HCT116 (cell line): ENCODE results near the gene S100A13. TPM values are rescaled to one million over a fixed set of nuclear protein-coding genes. Genes with fewer than 3 reads are reported as not detected.

Experiments used
- CBX3 ChIP-seq: IDR thresholded peaks from 2 replicates; pipeline ENCODE4 v1.6.1; 2012; ENCODE audit warnings: low read depth
- EZH2 ChIP-seq: fragments of 200-600 bp; sonication (generic); IDR thresholded peaks from 2 replicates; pipeline ENCODE4 v1.6.1; 2017; ENCODE audit warnings: antibody characterized with exemption, mixed run types
- FOSL1 ChIP-seq: IDR thresholded peaks from 2 replicates; pipeline ENCODE4 v1.6.1; 2012; ENCODE audit warnings: low read depth
- POLR2A ChIP-seq: IDR thresholded peaks from 2 replicates; pipeline ENCODE4 v1.7.0; 2011; ENCODE audit warnings: borderline replicate concordance; ENCODE audit not compliant: insufficient read depth, insufficient read length; ENCODE audit errors: extremely low read depth
- RAD21 ChIP-seq: IDR thresholded peaks from 2 replicates; pipeline ENCODE4 v1.6.1; 2012; ENCODE audit warnings: low read depth, mild to moderate bottlenecking
- SIN3A ChIP-seq: IDR thresholded peaks from 2 replicates; pipeline ENCODE4 v1.6.1; 2012; ENCODE audit warnings: low read depth
- SP1 ChIP-seq: IDR thresholded peaks from 2 replicates; pipeline ENCODE4 v1.6.1; 2012; ENCODE audit warnings: low read depth
- ZFX ChIP-seq: fragments of 450-650 bp; IDR thresholded peaks from 2 replicates; pipeline ENCODE4 v1.6.1; 2017
- ZNF274 ChIP-seq: fragments of 200-500 bp; sonication (Bioruptor generic); IDR thresholded peaks from 2 replicates; pipeline ENCODE4 v1.6.1; 2014; ENCODE audit warnings: mild to moderate bottlenecking, low read depth, low read length, inconsistent platforms
- total RNA-seq: library from RNA; stranded (reverse); gene quantifications from one replicate; pipeline ENCODE4 v1.2.1, GENCODE V29; 2021; ENCODE audit not compliant: unreplicated experiment
- TF ChIP-seq, protein P1 (sequence below): IDR thresholded peaks from 2 replicates; pipeline ENCODE4 v1.6.1; 2012; ENCODE audit warnings: low read depth
- TF ChIP-seq, protein P2 (sequence below): IDR thresholded peaks from 2 replicates; pipeline ENCODE4 v1.6.1; 2012
- TF ChIP-seq, protein P3 (sequence below): IDR thresholded peaks from 2 replicates; pipeline ENCODE4 v1.6.1; 2011; ENCODE audit warnings: mild to moderate bottlenecking, low read length, moderate library complexity; ENCODE audit not compliant: insufficient replicate concordance; ENCODE audit errors: extremely low read depth
- TF ChIP-seq, protein P4 (sequence below): IDR thresholded peaks from 2 replicates; pipeline ENCODE4 v1.6.1; 2012

Gene S100A13
- total RNA-seq, 1 experiment from 2014 or later: 143 TPM

DNA sequence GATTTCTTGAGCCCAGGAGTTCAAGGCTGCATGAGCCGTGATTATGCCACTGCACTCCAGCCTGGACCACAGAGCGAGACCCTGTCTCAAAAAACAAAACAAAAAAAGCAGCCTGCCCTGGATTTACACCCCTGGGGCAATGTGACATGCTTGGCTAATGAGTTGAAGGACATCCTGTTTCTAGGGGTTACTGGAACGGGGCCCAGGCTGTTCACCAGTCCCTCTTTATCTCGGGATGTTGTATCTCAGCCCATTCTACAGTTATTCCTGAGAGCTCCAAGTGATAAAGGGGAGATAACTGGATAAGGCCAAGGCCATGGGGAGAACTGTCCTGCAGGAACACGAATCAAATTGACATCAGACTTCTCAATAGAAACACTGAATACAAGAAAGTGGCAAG, 40.0 kb downstream of the S100A13 start (continued):
- TF ChIP-seq, protein P1, sequence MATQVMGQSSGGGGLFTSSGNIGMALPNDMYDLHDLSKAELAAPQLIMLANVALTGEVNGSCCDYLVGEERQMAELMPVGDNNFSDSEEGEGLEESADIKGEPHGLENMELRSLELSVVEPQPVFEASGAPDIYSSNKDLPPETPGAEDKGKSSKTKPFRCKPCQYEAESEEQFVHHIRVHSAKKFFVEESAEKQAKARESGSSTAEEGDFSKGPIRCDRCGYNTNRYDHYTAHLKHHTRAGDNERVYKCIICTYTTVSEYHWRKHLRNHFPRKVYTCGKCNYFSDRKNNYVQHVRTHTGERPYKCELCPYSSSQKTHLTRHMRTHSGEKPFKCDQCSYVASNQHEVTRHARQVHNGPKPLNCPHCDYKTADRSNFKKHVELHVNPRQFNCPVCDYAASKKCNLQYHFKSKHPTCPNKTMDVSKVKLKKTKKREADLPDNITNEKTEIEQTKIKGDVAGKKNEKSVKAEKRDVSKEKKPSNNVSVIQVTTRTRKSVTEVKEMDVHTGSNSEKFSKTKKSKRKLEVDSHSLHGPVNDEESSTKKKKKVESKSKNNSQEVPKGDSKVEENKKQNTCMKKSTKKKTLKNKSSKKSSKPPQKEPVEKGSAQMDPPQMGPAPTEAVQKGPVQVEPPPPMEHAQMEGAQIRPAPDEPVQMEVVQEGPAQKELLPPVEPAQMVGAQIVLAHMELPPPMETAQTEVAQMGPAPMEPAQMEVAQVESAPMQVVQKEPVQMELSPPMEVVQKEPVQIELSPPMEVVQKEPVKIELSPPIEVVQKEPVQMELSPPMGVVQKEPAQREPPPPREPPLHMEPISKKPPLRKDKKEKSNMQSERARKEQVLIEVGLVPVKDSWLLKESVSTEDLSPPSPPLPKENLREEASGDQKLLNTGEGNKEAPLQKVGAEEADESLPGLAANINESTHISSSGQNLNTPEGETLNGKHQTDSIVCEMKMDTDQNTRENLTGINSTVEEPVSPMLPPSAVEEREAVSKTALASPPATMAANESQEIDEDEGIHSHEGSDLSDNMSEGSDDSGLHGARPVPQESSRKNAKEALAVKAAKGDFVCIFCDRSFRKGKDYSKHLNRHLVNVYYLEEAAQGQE: no peak
- TF ChIP-seq, protein P2, sequence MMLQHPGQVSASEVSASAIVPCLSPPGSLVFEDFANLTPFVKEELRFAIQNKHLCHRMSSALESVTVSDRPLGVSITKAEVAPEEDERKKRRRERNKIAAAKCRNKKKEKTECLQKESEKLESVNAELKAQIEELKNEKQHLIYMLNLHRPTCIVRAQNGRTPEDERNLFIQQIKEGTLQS: no peak
- TF ChIP-seq ZFX: no peak
- no peak for TF ChIP-seq ZNF274
- TF ChIP-seq, protein P3, sequence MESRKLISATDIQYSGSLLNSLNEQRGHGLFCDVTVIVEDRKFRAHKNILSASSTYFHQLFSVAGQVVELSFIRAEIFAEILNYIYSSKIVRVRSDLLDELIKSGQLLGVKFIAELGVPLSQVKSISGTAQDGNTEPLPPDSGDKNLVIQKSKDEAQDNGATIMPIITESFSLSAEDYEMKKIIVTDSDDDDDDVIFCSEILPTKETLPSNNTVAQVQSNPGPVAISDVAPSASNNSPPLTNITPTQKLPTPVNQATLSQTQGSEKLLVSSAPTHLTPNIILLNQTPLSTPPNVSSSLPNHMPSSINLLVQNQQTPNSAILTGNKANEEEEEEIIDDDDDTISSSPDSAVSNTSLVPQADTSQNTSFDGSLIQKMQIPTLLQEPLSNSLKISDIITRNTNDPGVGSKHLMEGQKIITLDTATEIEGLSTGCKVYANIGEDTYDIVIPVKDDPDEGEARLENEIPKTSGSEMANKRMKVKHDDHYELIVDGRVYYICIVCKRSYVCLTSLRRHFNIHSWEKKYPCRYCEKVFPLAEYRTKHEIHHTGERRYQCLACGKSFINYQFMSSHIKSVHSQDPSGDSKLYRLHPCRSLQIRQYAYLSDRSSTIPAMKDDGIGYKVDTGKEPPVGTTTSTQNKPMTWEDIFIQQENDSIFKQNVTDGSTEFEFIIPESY: no peak
- TF ChIP-seq, protein P4, sequence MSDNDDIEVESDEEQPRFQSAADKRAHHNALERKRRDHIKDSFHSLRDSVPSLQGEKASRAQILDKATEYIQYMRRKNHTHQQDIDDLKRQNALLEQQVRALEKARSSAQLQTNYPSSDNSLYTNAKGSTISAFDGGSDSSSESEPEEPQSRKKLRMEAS: no peak
- no peak for TF ChIP-seq FOSL1
- TF ChIP-seq POLR2A: no peak
- no peak for TF ChIP-seq RAD21
- TF ChIP-seq CBX3: no peak
- TF ChIP-seq SIN3A: no peak
- no peak for TF ChIP-seq EZH2
- TF ChIP-seq SP1: no peak
- TF ChIP-seq, all 23 proteins: peak for 0
